Measurements from ENCODE around the gene RAB43.

The RAB43 gene

GRCh38 chr3:129121016-129121791 is 400 bp downstream of the RAB43 start:
- peak; percentile 42 for DNase-seq (ENCODE audit: low spot score)
- in situ Hi-C loops (cut with MboI; ENCODE audit: low pct_unique_long_range_greater_than_20kb, low sequenced_read_pairs, unreplicated experiment) = no loop called here
- TF ChIP-seq, protein P1, sequence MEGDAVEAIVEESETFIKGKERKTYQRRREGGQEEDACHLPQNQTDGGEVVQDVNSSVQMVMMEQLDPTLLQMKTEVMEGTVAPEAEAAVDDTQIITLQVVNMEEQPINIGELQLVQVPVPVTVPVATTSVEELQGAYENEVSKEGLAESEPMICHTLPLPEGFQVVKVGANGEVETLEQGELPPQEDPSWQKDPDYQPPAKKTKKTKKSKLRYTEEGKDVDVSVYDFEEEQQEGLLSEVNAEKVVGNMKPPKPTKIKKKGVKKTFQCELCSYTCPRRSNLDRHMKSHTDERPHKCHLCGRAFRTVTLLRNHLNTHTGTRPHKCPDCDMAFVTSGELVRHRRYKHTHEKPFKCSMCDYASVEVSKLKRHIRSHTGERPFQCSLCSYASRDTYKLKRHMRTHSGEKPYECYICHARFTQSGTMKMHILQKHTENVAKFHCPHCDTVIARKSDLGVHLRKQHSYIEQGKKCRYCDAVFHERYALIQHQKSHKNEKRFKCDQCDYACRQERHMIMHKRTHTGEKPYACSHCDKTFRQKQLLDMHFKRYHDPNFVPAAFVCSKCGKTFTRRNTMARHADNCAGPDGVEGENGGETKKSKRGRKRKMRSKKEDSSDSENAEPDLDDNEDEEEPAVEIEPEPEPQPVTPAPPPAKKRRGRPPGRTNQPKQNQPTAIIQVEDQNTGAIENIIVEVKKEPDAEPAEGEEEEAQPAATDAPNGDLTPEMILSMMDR (IDR thresholded peaks at IDR 0.05; ENCODE audit: extremely low read depth, insufficient read depth, missing control alignments) = no peak

DNA sequence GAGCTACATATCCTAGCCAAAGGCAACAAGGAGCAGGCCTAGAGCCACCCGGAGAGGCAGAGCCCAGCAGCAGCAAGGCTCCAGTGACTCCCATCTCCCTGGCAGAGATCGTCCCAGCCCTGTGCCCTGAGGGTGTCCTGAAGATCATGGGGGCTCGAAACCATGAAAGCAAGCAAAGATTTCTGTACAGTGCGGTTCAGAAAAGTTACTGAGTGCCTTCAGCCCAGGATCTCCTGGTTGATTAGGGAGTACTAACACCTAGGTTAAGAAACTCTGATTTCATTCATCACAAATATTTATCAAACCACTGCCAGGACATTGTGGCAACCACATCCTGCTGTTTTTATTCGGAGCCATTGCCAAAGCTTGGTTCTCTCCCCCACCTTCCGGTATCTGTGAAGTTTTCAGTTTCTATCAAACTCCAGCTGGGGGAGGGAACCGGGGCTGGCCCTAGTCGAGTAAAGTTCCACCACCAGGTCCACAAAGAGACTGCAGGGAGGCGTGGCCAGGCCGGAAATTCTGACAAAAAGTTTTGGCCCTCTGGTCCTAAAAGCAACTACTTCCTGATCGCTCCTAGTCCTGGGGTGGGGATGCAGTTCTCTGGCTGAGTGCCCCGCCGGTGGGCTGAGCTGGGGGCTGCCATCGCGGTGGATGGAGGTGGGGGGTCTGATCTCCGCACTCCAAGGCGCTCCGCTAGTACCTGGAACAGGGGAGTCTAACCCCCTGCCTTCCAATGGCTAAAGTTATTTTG is 1.2 kb downstream of the RAB43 start:
- peak; percentile 95 for DNase-seq (ENCODE audit: low spot score)
- in situ Hi-C loops (cut with MboI; ENCODE audit: low pct_unique_long_range_greater_than_20kb, low sequenced_read_pairs, unreplicated experiment) = no loop called here
- TF ChIP-seq, protein P1 (IDR thresholded peaks at IDR 0.05; ENCODE audit: extremely low read depth, insufficient read depth, missing control alignments) = peak; percentile 5

- TF ChIP-seq, protein P1 (IDR thresholded peaks at IDR 0.05; ENCODE audit: extremely low read depth, insufficient read depth, missing control alignments) = no peak
- in situ Hi-C loops (cut with MboI; ENCODE audit: low pct_unique_long_range_greater_than_20kb, low sequenced_read_pairs, unreplicated experiment) = no loop called here
- DNase-seq (ENCODE audit: low spot score) = no peak
Observed at GRCh38 chr3:129119365-129120100, 2.1 kb downstream of the RAB43 start.

DNA sequence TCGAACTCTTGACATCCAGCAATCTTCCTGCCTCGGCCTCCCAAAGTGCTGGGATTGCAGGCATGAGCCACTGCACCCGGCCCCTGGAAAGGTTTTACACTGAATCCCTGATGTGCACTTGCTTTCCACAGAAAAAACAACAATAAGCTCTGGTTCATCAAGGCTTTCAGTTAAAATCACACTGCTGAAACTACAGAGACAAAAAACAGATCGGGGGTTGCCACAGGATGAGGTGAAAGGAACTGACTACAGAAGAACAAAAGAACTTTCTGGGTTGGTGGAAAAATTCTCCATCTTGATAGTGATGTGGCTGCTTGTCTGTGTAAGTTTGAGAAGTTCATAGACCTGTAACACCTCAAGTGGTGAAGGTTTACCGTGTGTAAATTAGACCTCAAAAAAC is 2.9 kb downstream of the RAB43 start:
- in situ Hi-C loops (cut with MboI; ENCODE audit: low pct_unique_long_range_greater_than_20kb, low sequenced_read_pairs, unreplicated experiment) = no loop called here
- no peak for DNase-seq (ENCODE audit: low spot score)
- TF ChIP-seq, protein P1 (IDR thresholded peaks at IDR 0.05; ENCODE audit: extremely low read depth, insufficient read depth, missing control alignments) = no peak

GRCh38 chr3:129117134-129117533 is 4.5 kb downstream of the RAB43 start:
- in situ Hi-C loops (cut with MboI; ENCODE audit: low pct_unique_long_range_greater_than_20kb, low sequenced_read_pairs, unreplicated experiment) = no loop called here
- no peak for DNase-seq (ENCODE audit: low spot score)
- TF ChIP-seq, protein P1 (IDR thresholded peaks at IDR 0.05; ENCODE audit: extremely low read depth, insufficient read depth, missing control alignments) = no peak

DNA sequence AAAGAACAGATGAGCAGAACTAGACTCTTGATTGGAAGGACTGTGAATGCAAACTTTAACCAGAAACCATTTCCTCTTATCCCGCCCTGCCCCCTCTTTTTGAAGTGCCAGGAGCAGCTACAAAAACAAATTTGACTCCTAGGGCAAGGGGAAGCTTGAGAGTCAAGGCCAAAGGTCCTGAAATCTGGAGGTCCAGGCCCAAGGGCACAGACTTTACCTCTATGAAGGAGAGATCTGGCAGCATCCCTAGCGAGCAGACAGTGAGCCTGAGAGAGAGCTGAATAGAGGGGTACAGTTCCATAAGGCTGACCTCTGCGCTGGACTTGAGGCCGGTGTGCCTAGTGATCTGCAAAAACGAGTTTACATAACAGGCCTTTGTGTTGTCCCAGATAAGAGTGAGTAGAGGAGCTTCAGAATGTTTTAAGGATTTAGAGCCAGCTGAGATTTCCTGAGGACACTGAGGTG is 5.1 kb downstream of the RAB43 start:
- DNase-seq (ENCODE audit: low spot score) = no peak
- TF ChIP-seq, protein P1 (IDR thresholded peaks at IDR 0.05; ENCODE audit: extremely low read depth, insufficient read depth, missing control alignments) = no peak
- in situ Hi-C loops (cut with MboI; ENCODE audit: low pct_unique_long_range_greater_than_20kb, low sequenced_read_pairs, unreplicated experiment) = no loop called here
